RPMI7951 (cell line): ENCODE results near the gene ARID4B. TPM values are rescaled to one million over a fixed set of nuclear protein-coding genes. Genes with fewer than 3 reads are reported as not detected.

ENCODE experiments used
- DNase-seq: peaks from one replicate; pipeline ENCODE4 v3.0.0-alpha.2; 2012; ENCODE audit warnings: low read depth
- total RNA-seq: library from RNA; depleted of rRNA; stranded (reverse); fragments of >200 nt; shearing (Covaris generic); gene quantifications from 2 replicates; pipeline ENCODE4 v1.2.3, GENCODE V29; 2014; rRNA removed

ARID4B gene
- total RNA-seq, 1 experiment from 2014 or later: 16.9 TPM

DNA sequence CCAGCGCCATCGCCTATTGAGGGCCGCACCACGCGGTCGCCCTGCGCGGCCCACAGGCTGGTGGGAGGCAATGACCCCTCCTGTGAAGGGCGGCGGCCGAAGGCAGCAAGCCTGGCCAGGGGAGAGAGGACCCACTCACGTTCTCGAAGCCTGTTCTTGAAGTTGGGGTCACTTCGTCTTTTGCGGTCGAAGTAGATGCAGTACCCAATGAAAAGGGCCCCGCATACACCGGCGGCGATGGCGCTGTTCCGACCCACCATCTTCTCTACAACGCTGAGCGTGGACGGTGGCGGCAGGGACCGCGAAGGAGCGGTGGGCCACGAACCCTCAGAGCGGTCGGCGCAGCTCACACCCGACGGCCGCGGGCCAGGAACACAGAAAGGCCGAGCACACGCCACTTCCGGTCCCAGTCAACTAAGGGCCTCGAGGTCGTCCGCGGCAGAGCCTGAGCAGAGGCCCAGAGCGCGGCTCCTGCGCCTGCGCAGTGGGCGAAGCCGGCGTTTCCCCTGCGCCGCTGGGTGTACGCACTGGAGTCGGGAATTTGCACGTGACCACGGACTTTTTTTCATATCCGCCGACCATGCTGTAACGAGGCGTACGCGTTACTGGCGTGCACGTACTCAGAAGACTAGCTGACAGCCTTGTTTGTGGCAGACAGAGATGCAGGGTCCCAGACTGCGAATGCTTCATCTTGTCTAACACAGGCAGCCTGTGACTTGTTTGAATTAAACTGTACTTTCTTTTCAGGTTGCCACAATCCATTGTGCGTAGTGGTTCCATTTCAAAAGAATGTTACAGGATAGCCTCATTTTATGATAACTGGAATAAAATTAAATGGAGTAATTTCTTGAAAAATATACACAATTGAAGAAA is 199.3 kb downstream of the ARID4B start, which contains the start of gene TOMM20:
Gene TOMM20 (minus strand): TSS at position 382 of the 873 bp plus-strand sequence. CDS start 122 bp downstream, at position 260.
- DNase-seq: peak; percentile 97

DNA sequence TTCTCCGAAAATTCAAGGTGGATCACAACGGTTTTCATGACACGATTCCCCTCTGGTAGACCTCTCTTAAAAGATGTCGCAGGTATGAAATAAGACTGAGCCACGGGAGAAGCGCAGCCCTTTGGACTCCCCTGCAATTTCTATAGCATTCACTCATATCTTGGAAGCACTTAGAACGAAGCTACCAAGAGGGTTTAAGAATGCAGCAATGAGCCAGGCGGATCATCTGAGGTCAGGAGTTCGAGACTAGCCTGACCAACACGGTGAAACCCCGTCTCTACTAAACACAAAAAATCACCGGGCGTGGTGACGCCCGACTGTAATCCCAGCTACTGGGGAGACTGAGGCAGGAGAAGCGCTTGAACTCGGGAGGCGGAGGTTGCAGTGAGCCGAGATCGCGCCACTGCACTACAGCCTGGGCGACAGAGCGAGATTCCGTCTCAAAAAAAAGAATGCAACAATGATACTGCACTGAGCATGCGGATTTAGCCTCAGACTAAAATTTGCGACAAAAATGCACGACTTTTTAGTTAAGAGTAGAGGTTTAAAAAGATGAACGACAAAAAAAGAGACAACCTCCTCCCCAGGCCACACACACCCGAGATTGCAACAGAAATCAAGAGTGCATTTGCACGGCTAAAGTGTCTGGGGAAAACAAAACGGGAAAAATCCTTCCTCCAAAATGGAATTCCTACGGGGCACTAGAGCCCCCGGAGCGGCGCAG is 200.1 kb downstream of the ARID4B start:
- DNase-seq: no peak

DNA sequence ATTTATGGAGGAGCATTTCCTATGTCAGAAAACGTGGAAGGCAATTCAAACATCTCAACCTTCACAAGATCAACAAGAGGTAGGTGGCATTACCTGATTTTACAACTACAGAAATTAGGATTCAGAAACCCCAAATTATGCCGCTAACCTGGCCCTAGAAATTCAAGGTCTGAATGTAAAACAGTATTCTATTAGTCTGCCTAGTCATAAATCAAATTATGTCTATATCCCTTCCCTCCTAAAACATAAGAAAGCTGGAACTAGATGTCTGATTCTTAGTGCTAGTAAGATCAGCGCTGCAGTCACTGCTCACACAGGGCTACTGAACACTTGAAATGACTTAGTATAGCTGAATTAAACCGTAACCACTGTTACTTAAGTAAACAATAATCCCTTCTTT is 200.8 kb downstream of the ARID4B start:
- DNase-seq: peak; percentile 14

GRCh38 chr1:235124665-235125064 is 203.3 kb downstream of the ARID4B start:
- DNase-seq: no peak

GRCh38 chr1:235124111-235124510 is 203.9 kb downstream of the ARID4B start:
- no peak for DNase-seq

DNA sequence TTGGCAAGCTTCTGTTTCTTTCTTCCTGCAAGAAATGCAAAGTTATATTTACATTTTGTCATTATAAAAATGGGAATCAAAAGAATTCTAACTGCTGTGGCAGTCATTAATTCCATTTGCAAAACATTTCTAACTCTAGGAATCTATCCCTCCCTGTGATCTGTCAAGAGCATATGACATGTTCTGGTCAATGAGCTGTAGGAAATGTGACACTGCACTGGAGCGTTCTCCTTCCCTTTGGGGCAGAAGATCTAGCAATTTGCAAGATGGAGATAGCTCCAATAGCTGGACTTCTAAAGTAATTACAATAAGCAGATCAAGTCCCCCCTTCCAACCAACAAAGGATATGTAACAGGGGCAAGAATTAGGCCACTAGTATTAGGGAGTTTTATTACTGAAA is 205.6 kb downstream of the ARID4B start:
- DNase-seq: no peak

Other genes starting within 250 kb of the ARID4B start
- 68.8 and 74.9 TPM in 2 replicates for gene TOMM20, start 199.3 kb downstream of the ARID4B start, total RNA-seq
- gene RBM34, start 166.9 kb downstream of the ARID4B start, total RNA-seq: 68.7 and 70.0 TPM in 2 replicates
- 30.0 and 37.7 TPM in 2 replicates for gene GGPS1, start 391 bp upstream of the ARID4B start, total RNA-seq
- 18.1 and 20.3 TPM in 2 replicates for gene TBCE, start 39.2 kb upstream of the ARID4B start, total RNA-seq
- 23.5 and 23.8 TPM in 2 replicates for gene B3GALNT2, start 176.3 kb upstream of the ARID4B start, total RNA-seq